A549 treated with DMSO at 1 μM for 4 hours (cell line): ENCODE results near the gene RBM24. TPM values are rescaled to one million over a fixed set of nuclear protein-coding genes. Genes with fewer than 3 reads are reported as not detected.

Experiments used
- total RNA-seq: library from RNA; stranded (reverse); fragments of 200-300 nt; extraction: Qiagen RNA extraction; gene quantifications from 5 replicates; pipeline ENCODE4 v1.2.3, GENCODE V29; 2022; ENCODE audit warnings: low read depth

RBM24 gene
- 10.6 to 14.0 TPM (median 12.5 TPM) in 5 replicates for total RNA-seq

GRCh38 chr6:17281100-17281496 is at the start of gene RBM24:
TSS of gene RBM24 (plus strand) at chr6:17281361. CDS start at chr6:17281582, 221 bp downstream.

Other genes starting within 250 kb of the RBM24 start
- gene STMND1, start 179.3 kb upstream of the RBM24 start, total RNA-seq: not detected in 5 replicates
- gene CAP2, start 112.2 kb downstream of the RBM24 start, total RNA-seq: 13.1 to 15.9 TPM (median 14.3 TPM) in 5 replicates